ENCODE measurements around the gene KCNN3.

The KCNN3 gene

DNA sequence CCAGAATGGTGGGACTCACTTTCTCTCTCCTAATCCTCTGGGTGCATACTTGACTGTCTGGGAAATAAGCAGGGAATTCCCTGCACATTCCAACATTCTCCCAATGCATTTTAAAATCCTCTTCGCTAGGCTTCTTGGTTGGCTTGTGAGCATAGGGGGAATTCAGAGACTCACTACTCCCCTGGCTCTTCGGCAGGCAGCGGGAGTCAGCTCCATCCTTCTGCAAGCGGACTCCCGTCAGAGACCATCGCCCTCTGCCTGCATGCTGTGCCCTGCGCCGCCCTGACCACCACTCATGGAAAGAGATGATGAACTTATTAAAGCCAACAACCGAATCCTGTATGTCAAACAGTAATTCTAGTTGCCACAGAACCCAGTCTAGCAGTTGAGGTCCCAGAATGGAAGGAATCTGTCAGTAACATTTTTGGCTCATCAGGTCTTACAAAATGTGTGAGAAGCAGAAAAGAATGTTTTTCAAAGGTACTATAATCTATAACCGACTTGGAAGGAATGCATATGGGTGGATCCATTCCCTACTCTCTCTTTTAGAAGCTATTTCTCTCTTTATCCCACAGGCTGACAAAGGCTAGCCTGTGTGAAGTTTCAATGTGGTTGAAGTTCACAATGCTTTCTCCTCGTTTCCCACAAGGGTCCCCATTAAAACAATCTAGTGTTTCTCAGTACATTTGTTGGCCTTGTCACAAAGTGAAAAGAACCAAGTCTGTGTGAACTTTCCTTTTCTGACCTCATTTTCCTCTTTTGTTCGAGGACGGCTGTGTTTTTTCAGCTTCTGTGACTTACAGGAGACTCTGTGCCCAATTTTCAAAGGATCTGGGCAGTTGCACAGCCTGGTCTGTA is 143.0 kb downstream of the KCNN3 start:
- DNase-seq (ENCODE audit: low spot score) = no peak

DNA sequence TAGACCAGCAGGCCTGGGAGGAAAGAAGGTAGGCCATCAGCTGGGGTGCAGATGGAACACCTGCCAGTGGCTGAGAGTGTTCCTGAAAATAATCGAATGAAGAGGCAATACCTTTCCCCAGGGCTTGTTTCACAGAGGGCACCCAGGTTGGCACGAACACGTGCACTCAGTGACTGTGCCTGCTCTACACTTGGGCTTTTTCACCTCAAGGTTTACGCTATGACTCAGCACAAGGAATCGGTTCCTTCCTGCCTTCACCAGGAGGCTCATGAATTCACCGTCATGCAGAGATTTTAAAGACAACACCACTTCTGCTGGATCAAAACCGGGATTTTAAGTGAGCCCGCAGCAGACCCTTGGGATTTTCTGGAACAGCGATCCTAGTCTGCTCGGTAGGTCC is 143.6 kb downstream of the KCNN3 start:
- peak; percentile 81 for DNase-seq (ENCODE audit: low spot score)

DNA sequence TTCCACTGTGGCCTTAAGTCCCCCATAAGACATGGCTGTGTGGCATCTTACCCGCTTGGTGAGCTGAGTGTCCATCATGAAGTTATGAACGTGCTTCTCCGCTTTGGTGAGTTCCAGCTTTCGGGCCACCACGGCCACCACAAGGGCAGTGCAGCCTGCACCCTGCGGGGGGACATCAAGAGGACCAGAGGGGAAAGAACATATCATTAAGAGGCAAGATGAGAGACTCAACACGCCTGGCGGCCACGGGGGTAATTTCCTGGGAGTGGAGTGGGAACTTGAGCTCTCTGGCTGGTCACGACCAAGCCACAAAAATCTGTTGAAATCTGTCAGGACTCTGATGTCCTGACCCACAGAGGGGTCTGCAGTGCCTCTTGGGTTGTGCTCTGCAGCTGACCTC is 144.2 kb downstream of the KCNN3 start:
- DNase-seq (ENCODE audit: low spot score) = no peak

DNA sequence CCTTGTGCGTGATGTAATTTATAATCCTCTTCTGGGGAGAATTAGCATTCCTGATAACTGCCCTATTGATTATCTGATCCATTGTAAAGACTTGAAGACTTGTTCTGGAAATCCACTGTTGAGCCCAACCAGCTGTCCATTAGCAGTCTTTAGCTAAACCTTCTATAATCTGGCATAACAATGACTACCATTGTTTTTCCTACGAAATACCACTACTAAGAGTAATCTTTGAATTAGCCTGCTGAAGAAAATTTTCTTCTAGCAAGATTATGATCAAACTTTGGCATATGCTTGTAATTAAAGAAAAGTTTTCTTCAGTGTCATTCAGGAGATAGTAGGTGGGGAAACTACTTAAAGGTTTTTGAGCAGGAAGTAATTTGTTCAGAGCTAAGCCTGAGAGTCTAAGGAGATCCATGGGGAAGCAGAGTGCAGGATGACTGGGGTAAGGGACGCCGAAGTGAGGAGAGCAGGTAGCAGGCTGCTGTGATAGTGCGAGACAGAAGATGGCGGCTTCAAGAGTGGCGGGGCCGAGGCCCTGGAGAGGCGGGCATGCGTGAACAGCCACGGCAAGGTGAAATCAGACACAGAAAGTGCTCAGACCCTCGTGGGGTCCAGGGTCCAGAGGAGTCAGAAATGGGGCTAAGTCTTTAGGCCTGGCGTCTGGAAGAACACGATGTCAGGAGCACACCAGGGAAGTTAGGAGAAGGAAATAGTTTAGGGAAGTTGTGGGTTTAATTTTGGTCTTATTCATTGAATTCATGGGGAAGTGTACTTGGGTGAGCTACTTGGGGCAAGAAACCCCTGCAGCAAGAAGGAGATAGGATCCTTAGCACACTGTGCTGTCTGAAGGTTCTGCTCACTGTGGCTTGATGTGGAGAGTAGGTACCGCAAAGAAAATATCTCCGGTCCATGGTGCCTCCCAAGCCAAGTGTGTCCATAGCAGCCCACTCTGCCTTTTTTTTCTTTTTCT is 149.5 kb downstream of the KCNN3 start:
- DNase-seq (ENCODE audit: low spot score) = no peak

DNA sequence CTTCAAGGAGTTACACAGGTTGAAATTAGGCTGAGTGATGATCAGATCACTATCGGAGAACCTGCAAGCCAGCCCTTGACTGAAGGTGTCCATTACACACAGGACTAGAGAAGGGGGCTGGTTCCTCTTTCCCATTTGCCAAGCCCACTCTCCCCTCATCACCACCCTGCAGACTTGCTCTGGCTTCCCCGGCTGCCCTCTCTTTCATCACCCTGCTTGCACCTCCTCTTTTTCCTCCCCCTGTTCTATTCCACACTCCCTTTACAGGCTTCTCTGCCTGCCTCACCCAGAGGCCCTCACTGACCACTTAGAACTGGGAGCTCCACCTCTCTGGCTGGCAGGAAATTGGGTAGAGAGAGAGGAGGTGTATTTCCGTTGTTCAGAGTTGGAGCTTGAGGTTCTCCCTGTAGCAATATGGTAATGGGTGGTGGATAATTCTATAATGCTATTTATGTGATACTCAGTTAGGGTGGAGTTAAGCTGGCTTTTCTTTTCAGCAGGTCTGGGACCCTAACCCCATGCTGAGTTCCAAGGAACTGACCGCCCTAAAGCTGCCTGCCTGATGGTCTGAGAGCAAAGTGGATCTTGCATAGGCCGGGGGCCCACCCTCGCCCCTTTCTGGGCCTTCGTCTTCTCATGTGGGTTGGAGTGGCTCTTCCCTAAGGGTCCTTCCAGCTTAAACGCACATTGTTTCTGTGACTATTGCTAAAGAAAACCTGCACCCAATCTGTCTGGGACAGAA is 150.3 kb downstream of the KCNN3 start:
- no peak for DNase-seq (ENCODE audit: low spot score)

DNA sequence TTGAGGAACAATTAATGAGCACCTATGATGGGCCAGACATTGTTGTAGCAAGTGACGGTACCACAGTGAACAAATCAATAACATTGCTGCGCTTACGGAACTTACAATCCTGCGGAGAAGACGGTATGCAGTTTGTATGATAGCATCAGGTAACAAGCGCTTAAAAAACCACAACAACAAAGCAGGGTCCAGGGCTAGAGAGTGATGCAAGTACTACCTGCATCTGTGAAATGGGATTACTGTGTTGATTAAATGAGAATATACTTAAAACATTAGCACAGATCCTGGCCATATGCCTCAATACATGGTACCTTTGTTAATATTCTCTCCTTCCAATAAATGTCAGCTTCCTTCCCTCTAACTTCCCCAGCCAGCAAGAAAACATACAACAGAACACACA is 151.5 kb downstream of the KCNN3 start:
- DNase-seq (ENCODE audit: low spot score) = no peak

DNA sequence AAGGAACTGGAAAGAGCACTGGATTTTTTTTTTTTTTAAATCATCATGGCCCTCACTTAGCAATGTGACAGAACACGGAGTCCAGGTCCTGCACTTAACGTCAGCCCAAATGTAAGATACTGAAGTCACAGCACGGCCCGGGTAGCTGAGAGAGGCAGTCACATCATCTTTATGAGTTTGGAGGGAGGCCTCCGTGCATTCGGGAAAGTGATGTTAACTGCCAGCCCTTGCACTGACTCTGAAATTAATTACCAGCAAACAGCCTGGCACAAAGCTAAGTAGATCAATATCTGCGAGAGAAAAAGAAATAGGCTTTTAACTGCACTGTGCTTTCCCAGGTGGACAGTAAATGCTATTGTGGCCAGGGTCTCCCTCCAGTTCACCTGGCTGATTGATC is 152.6 kb downstream of the KCNN3 start:
- DNase-seq (ENCODE audit: low spot score) = no peak

DNA sequence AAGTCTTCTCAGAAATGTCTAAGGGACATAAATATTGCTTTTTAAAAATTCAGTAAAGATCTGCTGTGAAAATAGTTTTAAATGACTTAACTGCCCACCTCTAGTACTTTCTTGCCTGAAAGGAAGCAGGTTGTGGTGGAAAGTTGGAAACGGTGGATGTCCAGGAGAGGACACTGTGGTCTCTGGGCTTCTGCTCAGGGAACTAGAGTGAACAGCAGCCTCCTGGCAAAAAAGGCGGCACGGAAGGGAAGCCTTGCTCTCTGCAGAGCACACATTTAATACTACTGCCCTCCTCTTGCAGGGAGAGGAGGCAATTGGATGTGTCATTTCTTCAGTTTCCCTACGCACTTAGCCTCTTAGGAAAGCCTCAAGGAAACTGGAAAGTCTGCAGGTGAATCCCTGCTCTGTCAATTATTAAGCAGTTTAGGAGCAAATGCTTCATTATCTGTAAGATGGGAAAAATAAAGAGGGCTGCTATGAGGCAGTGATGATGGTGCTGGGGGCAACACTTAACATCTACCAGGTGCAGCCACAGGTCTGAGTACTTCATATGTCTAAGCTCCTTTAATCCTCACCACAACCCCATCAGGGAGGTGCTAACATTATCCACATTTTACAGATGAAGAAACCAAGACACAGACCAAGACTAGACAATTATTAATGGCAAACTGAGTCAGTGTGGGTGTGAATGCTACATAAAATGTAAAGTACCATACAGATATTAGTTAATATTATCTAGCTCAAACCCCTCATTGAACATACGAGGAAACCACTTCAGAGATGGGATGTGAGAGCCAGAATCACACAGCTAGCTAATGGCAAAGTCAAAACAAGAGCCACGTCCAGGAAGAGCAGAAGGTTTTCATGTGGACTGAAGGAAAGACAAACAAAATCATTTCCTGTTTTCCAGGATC is 153.2 kb downstream of the KCNN3 start:
- no peak for DNase-seq (ENCODE audit: low spot score)

DNA sequence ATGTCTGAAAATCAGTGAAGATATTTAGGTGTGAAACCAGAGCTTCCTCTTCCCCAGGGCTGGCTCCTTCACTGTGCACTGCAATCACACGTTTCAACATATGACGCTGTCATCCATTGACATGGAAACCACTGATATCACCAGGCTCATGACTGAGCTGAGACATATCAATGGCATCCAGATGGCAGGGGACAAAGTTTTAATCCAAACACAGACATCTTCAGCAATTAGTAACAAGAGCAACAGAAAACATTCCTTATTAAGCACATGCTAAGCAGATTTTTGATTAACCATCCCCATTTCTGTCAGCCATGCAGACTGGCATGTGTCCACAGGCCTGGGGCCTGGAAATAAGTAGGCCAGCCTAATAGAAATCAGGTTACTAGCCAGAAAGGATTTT is 154.1 kb downstream of the KCNN3 start:
- DNase-seq (ENCODE audit: low spot score) = no peak

DNA sequence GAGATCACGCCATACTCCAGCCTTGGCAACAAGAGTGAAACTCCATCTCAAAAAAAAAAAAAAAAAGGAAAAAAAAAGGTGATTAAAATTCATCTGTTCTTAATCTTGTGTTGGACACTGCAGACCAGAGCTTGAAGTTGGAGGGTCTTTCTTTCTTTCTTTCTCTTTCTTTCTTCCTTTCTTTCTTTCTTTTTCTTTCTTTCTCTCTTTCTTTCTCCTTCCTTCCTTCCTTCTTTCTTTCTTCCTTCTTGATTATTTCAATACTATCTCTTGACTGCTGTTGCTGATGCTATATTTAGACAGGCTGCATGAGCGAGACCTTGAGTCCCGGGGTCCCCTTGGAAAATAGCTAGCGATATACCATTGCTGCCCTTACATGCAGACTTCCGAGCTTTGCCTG is 154.7 kb downstream of the KCNN3 start:
- no peak for DNase-seq (ENCODE audit: low spot score)

DNA sequence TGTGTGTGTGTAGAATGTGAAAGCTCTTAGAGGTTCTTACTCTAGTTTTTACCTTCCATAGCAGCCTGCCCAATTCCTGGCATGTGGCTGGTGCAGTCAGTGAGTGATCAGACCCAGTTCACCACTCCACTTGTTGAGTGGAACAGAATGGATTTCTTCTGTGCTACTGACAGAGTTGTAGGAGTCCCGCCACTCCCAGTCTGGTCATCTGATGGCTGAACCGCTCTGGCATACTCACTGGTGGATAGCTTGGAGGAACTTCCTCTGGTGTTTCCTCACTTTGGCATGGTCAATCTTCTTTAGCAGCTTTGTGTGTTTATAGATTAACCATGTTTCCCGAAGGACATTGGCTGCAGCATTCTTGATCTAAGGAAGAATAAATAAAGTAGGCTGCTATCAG is 155.4 kb downstream of the KCNN3 start:
- no peak for DNase-seq (ENCODE audit: low spot score)

DNA sequence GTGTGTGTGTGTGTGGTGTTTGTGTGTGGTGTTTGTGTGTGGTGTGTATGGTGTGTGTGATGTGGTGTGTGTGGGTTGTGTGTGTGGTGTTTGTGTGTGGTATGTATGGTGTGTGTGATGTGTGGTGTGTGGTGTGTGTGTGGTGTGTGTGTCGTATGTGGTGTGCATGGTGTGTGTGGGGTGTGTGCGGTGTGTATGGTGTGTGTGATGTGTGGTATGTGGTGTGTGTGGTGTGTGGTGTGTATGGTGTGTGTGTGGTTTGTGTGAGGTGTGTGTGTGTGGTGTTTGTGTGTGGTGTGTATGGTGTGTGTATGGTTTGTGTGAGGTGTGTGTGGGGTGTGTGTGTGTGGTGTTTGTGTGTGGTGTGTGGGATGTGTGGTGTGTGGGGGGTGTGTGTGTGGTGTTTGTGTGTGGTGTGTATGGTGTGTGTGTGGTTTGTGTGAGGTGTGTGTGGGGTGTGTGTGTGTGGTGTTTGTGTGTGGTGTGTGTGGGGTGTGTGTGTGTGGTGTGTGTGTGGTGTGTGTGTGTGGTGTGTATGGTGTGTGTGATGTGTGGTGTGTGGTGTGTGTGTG is 155.9 kb downstream of the KCNN3 start:
- DNase-seq (ENCODE audit: low spot score) = no peak

DNA sequence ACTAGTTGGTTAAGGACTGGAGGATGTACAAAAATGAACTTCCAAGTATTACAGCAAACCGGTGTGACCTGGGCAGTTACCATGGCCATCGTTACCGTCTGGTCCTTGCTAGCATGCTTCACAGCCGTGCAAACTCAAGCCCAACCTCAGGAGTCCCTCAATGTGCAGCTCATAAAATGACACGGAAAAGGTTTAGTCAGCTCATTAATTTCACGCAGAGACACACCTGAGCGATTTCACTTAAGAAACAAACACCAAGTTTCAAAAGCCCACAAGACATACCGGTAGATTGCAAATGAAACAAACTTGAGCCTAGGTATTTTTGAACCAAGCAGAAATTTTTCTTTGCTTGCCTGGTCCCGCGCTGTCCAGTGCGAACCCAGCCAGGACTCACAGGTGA is 157.1 kb downstream of the KCNN3 start:
- DNase-seq (ENCODE audit: low spot score) = no peak

DNA sequence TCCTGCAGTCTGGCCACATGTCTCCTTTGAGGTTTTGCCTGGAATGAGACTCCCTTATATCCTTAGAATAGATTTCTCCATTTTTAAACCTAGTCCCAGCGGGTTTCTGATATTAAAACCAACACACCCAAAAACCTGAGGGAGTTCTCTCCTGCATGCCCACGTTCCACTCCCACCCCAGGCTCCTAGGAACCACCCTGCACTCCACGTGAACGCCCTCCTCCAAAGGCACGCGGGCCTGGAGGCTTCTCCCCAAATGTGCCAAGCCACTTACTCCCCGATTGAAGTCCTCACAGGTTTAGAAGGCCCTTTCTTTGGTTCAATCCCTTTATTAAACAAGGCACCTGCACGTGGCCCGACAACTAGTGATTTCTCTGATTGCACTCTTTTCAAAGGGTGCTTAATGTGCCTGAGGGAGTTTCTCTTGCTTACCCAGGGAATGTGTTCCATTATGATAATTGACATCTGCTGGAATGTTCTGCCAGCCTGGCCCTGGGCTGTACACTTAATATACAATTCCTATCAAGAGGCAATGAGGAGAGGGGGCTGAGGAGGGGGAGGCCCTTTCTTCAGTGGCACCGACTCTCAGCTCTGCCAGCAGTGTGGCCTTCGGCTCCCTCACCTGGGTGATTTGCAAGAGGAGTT is 157.8 kb downstream of the KCNN3 start:
- DNase-seq (ENCODE audit: low spot score) = no peak

DNA sequence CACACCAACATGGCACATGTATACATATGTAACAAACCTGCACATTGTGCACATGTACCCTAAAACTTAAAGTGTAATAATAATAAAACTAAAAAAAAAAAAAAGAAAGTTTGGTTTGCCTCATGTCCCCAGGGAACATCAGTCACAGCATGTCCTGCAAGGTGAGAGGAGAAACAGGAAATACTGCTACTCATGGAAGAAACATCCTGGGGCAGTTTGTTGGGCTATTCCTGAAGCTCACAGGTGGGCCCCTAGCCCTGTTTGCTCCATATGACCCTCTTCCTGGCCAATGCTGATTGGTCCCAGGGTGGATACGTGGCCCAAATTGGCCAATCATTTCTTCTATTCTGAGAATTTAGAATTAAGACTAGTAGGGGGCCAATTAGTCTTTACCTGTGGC is 158.7 kb downstream of the KCNN3 start:
- DNase-seq (ENCODE audit: low spot score) = no peak

DNA sequence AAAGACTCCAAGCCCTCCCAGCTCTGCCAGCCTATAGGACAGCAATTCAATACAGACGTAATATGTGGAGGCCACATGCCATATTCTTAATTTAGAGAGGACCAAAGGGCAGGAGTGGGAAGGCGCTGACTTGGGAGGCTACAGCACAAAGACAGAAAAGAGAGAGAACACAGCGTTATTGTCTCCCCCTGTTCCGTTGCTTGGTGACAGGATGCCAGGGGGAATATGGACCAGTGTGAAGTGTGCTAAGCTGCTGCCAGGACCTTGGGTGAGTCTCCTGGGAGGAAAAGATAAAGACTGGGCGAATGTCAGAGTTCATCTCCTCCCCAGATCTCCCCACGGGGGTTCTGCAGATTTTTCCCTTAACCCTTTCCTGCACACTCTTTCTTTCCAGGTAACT is 160.0 kb downstream of the KCNN3 start:
- DNase-seq (ENCODE audit: low spot score) = no peak

DNA sequence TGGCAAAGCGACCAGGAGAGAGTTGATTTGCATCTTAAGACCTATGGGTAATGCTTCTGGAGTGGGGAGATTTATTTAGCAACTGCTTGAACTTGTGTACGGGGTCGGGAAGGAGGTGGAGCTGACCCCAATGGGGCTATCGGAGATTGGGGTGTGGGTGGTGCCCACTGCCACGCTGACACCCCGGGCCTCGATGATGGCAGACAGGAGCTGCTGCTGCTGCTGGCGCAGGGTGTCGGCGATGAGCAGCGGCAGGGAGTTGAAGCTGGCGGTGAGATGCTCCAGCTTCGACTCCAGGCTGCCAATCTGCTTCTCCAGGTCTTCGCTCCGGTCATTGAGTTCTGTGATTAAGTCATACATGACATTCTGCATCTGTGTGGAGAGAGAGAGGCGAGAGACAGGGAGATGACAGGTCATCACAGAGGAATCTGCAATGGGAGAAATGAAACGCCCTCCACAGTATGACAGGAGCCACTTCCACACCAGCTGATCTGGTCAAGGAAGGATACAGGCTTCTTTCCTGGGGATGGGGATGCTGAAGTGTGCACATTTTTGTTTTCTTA is 162.1 kb downstream of the KCNN3 start:
- DNase-seq (ENCODE audit: low spot score) = no peak

DNA sequence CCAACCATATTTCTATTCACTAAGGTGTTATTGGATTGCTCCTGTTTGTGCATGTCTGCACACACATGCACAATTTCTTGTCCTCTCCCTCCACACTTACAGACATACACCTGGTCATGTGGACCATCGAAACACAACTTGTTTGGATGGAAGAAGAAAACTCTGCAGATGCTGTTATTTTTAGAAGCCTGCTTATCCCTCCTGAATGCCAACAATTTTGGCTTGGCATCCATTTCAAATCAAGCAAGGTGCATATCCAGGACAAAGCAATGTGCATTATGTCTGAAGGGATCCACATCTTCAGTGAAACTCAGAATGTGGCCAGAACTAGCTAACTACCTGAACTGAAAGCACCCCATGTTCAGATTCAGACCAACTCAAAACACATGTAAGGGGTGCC is 163.2 kb downstream of the KCNN3 start:
- no peak for DNase-seq (ENCODE audit: low spot score)

DNA sequence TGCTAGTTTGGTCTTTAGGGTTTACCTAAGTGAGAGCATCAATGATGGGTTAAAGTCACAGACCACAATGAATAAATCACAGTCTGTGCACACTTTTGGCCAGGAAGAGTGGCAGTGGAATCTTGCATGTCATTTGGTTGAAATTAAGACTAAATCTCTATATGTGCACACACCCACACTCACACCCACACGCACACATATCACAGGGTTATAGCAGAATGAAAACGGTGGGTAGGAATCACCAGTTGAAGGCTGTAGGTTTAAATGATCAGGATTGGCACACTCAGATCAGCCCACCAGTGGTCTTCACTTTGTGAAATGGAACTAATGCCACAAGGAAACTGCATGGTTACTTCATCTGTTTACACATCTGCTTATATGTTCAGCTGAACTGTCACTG is 164.5 kb downstream of the KCNN3 start:
- no peak for DNase-seq (ENCODE audit: low spot score)

DNA sequence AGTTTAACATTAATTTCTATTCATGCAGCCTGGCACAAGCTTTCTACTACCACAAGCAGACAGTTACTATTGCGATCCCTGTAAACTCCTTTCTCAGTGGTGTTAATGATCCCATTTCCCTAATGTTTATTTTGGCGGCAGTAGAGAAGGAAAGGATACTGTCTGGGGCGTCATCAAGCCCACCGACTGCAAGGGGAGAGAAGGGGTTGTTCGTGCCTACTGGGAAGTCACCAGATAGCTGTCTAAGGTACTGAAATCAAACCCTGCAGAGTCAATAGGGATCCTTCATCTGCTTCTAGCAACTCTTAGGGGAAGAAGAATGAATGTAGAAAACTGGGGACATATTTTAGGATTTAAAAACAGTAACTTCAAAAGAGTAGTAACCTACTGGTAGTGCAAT is 166.9 kb downstream of the KCNN3 start:
- DNase-seq (ENCODE audit: low spot score) = no peak

Measured in activated CD4-positive, alpha-beta T cell treated with anti-CD3 and anti-CD28 coated beads, Interleukin-2, Interleukin-4, amounts not matched to agents 100 ng/mL and 50 ng/mL, durations not matched to agents 16 hours and 8 hours (primary cell).